HG02759 (cell line): ENCODE data around the gene FTCD.
"Not testable (repeated sequence)": the region's sequence is repeated elsewhere in the genome, so short reads cannot be mapped to it uniquely, and the experiment has no call there.

ENCODE experiments used
- ATAC-seq: cut with Tn5 transposase; IDR thresholded peaks from one replicate; pipeline ENCODE4 v1.9.1; 2021; ENCODE audit warnings: mild to moderate bottlenecking, moderate library complexity; ENCODE audit not compliant: unreplicated experiment

FTCD gene

DNA sequence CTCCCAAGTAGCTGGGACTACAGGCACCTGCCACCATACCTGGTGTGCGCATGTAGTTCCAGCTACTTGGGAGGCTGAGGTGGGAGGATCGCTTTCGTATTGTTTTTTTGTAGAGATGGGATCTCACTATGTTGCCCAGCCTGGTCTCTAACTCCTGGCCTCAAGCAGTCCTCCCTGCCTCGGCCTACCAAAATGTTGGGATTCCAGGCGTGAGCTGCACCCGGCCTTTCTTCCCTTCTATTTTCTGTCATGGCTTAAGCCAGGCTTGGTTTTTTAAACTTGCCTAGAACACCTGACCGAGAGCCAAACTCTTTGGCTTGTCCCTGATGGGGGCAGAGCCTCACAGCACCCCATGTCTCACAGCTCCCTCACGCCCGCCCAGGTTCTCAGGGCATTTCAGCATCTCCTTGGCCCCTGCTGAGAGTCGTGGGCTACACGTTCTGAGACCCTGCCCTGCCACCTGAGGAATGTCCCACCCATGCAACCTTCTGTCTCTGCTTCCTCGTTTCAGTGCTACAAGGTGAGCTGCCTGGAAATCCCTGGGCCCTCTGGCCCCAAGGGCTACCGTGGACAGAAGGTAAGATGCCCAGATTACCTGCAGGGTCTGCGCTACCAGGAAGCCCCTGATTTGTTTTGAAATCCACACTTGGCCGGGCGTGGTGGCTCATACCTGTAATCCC, 41.7 kb downstream of the FTCD start:
- no peak for ATAC-seq

DNA sequence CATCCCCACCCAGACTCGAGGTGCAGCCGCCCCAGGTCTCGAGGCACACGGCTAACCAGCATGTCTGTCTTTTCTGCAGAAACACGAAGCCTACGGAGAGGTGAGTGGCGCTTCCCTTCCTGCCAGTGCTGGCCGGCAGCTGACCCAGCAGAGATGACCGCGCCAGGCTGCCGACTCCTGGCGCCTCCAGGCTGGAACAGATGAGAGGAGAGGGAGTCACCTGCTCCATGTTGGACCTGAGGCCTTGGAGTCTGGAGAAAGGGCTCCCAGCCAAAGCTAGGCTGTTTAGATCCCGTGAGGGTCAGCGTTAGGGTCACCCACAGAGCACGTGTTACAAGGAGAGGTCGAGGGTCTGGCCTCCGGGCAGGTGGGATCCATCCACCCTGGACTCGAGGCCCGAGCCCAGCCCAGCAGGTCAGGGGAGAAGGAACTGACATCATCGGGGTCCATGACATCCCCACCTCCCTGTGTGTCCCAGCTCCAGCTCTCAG, 42.6 kb downstream of the FTCD start:
- ATAC-seq, result no peak

GRCh38 chr21:46111857-46112724, 43.3 kb downstream of the FTCD start:
- no peak for ATAC-seq

GRCh38 chr21:46111193-46111571, 44.2 kb downstream of the FTCD start:
- ATAC-seq, result no peak

GRCh38 chr21:46110499-46111192, 44.7 kb downstream of the FTCD start:
- ATAC-seq, result no peak

- no peak for ATAC-seq
Measured at GRCh38 chr21:46109313-46110221, 45.8 kb downstream of the FTCD start.

DNA sequence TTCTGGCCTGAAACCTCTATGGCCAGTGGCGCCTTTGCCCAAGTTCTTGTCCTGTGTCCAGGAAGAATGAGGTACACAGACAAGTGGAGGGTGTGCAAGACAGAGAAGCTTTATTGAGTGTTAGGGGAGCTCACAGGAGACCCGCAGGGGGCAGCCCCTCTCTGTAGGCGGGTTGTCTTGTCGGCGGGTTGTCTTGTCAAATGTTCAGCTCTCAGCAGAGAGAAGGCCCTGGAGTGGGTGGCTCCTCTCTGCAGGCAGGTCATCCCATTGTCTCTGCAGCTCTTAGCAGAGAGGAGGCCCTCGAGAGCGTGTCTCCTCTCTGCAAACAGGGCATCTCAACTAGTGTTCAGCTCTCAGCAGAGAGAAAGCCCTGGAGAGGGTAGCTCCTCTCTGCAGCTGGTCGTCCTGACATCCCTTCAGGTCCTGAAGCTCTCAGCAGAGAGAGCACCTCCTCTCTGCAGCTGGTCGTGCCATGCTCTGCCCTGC, 46.5 kb downstream of the FTCD start:
- no peak for ATAC-seq

GRCh38 chr21:46107376-46107775, 48.0 kb downstream of the FTCD start:
- ATAC-seq, result not testable (repeated sequence)

DNA sequence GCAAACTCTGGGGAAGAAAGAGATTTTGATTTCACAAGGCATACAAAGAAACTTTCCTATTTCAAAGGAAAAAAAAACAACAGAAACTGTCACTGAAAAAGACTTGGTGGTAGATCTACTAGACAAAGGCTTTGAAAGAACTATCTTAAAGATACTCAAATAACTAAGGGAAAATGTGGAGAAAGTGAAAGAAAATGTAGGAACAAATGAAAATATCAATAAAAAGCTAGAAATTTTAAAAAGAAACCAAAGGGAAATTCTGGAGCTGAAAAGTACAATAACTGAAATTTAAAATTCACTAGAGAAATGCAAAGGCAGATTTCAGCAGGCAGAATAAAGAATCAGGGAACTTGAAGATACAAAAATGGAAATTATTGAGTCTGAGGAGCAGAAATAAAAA, 51.3 kb downstream of the FTCD start:
- no peak for ATAC-seq

DNA sequence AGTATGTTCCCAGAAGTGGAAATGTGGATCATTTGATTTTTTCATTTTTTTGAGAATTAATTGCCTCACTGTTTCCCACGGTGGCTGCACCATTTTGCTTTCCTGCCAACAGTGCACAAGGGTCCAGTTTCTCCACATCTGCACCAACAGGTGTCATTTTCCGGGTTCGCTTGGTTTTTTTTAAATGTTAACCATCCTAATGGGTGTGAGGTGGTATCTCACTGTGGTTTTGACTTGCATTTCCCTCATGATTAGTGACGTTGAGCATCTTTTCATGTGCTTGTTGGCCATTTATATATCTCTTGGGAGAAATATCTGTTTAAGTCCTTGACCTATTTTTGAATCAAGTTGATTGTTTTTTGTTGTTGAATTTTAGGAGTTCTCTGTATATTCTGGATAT, 54.5 kb downstream of the FTCD start:
- no peak for ATAC-seq

DNA sequence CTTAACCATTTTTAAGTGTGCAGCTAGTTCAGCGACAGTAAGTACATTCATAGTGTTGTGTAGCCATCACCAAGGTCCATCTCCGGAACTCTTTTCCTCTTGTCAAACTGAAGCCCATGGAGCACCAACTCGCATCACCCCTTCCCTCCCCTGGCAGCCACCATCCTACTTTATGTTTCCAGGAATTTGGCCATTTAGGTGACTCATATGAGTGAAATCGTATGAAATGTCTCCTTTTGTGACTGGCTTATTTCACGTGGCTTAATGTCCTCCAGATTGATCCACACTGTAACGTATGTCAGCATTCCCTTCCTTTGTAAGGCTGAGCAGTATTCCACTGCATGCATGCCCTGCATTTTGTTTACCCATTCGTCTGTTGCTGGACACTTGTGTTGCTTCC, 55.0 kb downstream of the FTCD start:
- no peak for ATAC-seq

- ATAC-seq, result no peak
Measured at GRCh38 chr21:46100020-46100419, 55.4 kb downstream of the FTCD start.

DNA sequence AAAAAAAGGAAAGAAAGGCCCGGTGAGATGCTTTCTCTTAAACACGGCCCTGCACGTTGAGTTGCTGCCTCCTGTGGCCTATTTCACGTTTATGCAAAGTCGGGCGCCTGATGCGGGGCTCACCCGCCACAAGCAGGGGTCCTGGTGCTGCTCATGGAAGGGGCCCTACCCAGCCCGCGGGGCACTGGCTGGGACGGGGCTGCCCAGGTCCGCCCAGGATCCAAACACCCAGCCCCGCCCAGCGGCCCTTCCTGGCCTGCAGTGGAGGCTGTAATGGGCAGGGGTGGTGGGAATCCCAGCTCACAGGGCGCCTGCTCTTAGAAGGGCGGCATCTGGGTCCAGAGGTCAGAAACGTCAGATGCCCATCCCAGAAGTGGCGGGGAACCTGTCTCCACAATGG, 55.9 kb downstream of the FTCD start:
- ATAC-seq, result no peak

GRCh38 chr21:46098303-46099141, 56.9 kb downstream of the FTCD start:
- no peak for ATAC-seq

DNA sequence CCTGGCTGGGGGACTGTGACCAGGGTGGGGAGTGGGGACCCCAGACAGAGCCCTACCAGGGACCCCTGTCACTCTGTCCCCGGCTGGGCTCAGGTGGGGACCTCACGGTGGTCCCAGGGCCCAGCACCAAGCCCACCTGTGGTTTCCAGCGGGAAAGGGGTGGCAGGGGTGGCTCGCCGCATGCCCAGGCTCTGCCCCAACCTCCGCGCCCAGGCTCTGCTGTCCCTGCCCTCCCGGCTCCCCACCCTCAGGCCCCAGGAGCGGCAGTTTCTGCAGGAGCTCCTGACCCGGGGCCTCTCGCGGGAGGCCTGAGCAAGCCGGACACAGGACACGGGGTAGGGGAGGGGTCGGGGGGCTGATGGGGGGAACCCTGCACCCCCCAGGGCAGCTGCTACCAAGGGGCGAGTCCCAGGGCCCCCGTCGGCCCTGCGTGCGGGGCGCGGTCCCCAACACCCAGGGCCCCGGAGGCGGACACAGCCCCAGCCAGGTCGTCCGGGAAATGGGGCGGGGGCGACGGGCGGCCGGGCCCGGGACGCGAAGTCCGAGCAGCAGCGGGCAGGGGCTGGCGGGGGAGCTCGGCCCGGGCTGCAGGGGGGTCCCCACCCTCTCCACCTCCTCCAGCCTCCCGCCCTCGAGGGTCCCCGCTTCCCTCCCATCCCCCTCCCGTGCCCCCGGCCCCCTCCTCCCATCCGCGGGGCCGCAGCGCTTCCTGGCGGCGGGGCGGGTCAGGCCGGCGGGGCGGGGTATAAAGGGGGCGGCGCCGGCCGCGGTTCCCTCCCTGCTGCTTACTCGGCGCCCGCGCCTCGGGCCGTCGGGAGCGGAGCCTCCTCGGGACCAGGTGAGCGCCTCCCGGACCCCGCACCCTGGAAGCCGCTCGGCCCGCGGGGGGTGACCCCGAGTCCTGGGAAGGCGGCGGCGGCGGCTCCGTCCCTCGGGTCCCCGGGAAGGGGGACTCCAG, 57.8 kb downstream of the FTCD start, which contains the start of gene COL6A2:
TSS of gene COL6A2 (plus strand) at position 777 of the 958 bp plus-strand sequence.
- ATAC-seq, result no peak

GRCh38 chr21:46096596-46097335, 58.6 kb downstream of the FTCD start:
- no peak for ATAC-seq

DNA sequence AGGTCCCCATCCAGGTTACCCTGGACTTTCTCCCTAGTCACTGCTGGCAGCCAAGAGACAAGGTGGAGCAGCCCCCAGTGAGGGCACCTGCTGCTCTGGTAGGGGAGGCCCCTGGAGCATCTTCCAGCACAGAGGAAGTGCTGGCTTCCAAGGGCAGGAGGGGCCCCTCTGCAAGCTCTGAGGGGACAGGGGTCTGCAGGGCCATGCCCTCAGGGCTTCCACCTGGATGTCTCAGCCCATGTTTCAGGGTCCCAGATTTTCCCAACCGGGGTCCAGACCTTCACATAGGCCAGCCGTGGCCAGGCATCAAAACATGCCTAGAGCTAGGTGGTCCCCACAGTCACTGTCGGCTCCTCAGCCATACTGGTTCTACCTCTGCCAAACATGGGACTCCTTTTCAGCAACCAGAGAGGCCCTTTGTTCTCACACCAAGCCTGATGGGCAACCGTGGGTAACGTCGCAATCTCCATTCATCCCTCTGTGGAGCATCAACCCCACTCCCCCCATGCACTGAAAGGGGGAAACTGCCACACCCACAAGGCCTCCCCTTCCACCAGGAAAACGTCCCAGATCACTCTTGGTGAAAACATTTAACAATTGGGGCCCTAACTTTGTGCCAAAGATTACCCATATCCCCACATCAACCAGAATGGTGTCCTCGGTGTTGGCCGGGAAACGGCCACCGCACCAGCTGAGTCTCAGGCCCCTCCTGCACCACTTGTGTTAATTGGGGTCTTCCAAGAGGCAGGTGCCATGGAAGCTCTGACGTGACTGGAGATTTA, 59.4 kb downstream of the FTCD start:
- no peak for ATAC-seq
